ENCODE data around the gene CACFD1. TPM values are rescaled to one million over a fixed set of nuclear protein-coding genes. Genes with fewer than 3 reads are reported as not detected.

The CACFD1 gene
- total RNA-seq, 1 experiment from 2014 or later, result 2.6 TPM

- no peak for DNase-seq (ENCODE audit: low read depth)
Measured at GRCh38 chr9:133483611-133484010, 23.8 kb downstream of the CACFD1 start.

GRCh38 chr9:133484671-133485437 lies 25.1 kb downstream of the CACFD1 start:
- DNase-seq (ENCODE audit: low read depth), result no peak

GRCh38 chr9:133485531-133486260 lies 25.9 kb downstream of the CACFD1 start:
- no peak for DNase-seq (ENCODE audit: low read depth)

- no peak for DNase-seq (ENCODE audit: low read depth)
Measured at GRCh38 chr9:133487331-133487725, 27.6 kb downstream of the CACFD1 start.

- DNase-seq (ENCODE audit: low read depth), result no peak
Measured at GRCh38 chr9:133488686-133489252, 29.0 kb downstream of the CACFD1 start.

GRCh38 chr9:133489253-133490190 lies 29.7 kb downstream of the CACFD1 start:
- peak; percentile 56 for DNase-seq (ENCODE audit: low read depth)

GRCh38 chr9:133490201-133490681 lies 30.5 kb downstream of the CACFD1 start:
- no peak for DNase-seq (ENCODE audit: low read depth)

GRCh38 chr9:133490865-133491655 lies 31.3 kb downstream of the CACFD1 start:
- DNase-seq (ENCODE audit: low read depth), result no peak

GRCh38 chr9:133491656-133491925 lies 31.8 kb downstream of the CACFD1 start:
- DNase-seq (ENCODE audit: low read depth), result no peak

GRCh38 chr9:133492061-133493021 lies 32.6 kb downstream of the CACFD1 start:
- DNase-seq (ENCODE audit: low read depth), result peak; percentile 45

GRCh38 chr9:133493428-133493827 lies 33.6 kb downstream of the CACFD1 start:
- DNase-seq (ENCODE audit: low read depth), result no peak

- no peak for DNase-seq (ENCODE audit: low read depth)
Measured at GRCh38 chr9:133493845-133494540, 34.2 kb downstream of the CACFD1 start.

GRCh38 chr9:133494636-133495326 lies 35.0 kb downstream of the CACFD1 start:
- no peak for DNase-seq (ENCODE audit: low read depth)

GRCh38 chr9:133495327-133496293 lies 35.8 kb downstream of the CACFD1 start:
- DNase-seq (ENCODE audit: low read depth), result no peak

- no peak for DNase-seq (ENCODE audit: low read depth)
Measured at GRCh38 chr9:133496861-133497842, 37.4 kb downstream of the CACFD1 start.

All from Daoy (cell line).